HG03097 (cell line): ENCODE results near the gene SCNN1A.

Experiments
- ATAC-seq: cut with Tn5 transposase; IDR thresholded peaks from one replicate; pipeline ENCODE4 v1.9.1; 2021; ENCODE audit not compliant: unreplicated experiment, low FRiP score

The SCNN1A gene

DNA sequence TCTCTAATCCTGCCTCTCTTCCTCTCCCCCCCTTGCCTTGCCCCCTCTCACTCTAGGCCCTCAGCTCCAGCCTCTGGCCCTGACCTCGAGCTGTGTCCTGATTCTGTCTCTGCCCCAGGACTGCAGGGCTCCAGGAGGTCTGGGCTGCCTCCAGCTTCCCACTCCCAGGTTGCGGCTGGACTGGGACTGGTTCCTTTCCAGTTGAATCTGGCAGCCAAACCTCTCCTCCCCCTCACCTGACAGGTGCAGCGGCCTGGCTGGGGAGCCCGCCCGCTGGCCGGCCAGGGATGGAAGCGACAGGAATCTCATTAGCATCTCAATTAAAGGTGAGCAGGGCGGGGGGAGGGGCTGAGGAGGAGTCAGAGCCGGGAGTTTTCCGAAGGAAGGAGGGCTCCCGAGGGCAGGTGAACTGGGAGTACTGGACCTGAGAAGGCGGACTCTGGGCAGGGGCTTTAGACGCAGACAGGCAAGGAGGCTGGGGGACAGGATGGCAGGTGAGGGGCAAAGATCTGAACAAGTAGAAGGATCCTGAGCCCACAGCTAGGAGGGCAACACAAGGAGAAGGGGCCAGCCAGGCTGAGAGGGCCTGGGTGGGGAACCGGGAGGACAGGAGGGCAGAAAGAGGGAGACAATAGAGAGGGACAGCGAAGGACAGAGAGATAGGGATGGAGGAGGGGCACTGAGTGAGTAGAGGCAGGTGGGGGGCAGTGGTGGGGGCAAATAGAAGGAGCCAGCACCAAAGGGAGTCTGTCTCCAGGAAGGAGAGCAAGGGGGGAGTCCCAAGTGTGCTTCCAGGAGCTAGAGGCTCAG, at the start of gene SCNN1A:
Gene SCNN1A (minus strand): TSS at position 295 of the 810 bp plus-strand sequence. CDS start 780 bp downstream, outside the sequence.
- no peak for ATAC-seq

DNA sequence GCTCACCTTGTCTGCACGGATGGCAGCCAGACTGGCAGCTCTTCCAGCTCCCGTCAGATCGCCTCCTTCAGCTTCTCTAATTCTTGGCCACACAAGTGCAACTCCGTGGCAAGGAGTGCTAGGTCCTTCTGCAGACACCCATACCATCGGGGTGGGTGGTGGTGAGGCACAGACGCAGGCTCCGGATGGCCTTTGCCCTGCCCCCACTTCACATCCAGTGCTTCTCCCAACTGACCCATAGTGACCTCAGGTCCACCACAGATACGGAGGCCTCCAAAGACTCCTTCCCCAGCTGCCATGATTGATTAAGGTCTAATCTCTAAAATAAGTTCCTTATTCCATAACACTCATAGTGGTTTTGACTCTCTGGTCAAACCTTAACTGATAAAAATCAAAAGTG, 49.5 kb upstream of the SCNN1A start:
- ATAC-seq: no peak

DNA sequence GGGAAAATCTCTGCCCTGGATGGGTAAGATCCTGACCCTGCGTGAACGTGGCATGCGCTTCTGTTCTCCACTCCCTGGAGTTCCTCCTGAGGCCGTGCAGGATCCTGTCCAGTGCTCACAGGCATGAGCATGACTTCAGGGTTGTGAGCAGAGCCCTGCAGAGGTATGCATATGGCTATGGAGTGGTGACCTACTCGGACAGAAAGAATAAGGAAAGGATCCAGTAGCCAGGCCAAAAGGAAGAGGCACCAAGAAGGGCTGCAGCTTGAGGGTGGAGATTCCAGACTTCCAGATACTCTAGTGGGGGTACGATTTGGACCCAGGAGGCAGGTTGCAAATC, 48.6 kb upstream of the SCNN1A start:
- ATAC-seq: no peak

DNA sequence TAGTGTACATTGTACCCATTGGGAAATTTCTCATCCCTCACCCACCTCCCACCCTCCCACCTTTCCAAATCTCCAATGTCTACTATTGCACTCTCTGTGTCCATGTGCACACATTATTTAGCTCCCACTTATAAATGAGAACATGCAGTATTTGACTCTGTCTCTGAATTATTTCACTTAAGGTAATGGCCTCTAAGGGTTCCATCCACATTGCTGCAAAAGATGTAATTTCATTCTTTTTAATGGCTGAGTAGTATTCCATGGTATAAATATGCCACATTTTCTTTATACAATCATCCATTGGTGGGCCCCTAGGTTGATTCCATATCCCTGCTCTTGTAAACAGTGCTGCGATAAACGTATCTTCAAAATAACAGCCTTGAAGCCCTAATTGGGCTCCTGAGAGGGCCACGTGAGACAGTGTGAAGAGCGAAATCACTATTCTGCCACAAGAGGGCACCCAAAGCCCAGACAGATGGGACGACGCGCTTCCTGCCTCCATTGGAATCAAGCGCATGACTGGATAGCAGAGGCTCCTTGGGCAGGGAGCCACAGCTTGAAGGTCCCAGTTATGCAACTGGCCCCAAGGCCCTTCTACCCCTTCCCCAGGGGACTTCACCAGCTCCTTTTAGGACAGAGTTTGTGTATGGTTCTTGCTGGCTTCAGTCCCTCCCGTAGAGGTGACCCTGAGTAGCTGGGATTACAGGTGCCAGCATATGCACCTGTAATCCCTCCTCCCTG, 48.1 kb upstream of the SCNN1A start:
- ATAC-seq: no peak

DNA sequence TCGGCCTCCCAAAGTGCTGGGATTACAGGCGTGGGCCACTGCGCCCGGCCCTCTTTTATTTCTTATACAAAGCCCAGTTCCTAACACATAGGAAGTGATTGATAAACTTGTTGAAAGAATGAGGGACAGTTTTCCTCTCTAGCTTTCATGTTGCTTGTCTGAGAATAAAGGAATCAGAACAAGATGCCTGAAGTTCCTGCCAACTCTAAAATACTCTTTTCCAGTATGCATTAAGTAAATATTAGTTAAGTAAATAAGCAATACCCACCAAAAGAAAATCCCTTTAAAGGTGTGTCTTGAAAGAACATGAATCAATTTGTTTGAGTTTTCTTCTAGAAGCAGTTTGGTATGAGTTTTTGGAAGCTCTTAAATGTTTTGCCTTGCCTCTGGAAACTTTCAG, 45.0 kb upstream of the SCNN1A start:
- ATAC-seq: no peak

DNA sequence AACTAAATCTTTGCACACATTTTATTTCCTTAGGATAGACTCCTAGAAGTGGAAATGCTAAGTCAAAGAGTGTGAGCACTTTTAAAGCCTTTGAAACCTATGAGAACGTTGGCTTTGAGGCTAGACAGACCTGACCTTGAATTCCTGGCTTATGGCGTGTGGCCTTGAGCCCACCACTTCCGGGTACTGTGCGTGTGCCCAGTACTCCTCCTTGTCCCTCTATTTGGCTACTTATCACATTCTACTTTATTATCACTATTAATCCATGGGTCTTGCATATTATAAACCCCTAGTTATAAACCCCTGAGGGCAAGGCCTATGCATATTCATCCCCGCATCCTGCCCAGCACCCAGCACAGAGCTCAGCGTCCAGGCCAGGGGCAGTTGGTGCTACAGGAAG, 43.4 kb upstream of the SCNN1A start:
- ATAC-seq: no peak

DNA sequence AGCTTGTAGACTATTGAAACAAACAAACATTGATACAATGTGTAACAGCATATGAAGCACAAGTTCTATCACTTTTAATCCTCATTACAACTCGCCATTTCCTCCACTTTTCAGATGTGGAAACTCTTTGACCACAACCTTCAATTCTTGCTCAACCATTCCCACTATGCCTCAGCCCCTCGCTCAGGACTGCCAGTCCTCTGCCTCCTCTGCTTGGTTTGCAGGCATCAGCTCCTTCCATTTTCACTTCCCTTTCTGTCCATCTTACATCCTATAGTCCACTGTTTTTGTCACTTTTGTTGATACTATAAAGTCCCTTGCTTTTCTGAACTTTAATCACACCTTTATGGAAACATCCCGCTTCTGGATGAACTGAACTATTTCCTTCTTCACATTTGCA, 41.2 kb upstream of the SCNN1A start:
- ATAC-seq: no peak

DNA sequence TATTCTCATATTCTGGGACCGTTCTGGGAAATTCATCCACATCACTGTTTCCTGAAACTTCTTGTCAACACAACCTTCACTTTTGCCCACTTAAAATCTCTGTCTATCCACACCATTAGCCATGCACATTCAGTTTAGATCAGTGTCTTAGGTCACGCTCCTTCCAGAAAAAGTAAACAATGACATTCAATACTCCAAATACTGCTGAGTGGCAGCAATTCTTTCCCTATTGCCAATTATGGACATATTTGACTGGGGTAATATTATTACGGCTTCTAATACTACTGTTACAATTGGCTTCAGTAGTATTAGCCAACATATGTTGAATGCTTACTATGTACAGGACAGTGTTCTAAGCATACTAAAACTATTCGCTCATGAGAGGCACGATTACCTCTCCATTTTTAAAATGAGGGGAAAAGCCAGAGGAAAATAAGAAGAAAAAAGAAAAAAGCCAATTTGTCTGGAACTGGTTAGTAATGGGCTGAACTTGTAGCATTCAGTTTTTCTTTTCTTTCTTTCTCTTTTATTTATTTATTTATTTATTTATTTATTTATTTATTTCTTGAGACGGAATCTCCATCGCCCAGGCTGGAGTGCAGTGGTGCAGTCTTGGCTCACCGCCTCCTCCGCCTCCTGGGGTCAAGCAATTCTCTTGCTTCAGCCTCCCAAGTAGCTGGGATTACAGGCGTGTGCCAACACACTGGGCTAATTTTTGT, 32.0 kb upstream of the SCNN1A start:
- no peak for ATAC-seq

DNA sequence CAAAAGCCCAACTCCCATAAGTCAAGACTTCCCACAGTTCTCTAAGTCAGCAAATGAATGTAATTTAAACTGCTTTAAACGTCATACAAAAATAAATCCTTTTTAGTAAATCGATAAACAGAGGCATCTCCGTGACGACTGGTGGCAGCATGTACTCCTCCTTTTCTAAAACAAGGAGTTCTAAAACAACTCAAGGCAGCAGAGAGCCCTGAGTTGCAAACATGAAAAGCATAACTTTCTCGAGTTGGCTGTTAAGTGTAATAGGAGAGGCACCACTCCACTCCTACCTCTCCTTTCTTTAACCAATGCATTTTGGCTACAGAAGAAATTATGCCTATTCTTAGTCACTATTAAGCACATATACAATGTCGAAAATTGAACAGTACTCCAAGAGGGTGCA, 30.6 kb upstream of the SCNN1A start:
- ATAC-seq: no peak

DNA sequence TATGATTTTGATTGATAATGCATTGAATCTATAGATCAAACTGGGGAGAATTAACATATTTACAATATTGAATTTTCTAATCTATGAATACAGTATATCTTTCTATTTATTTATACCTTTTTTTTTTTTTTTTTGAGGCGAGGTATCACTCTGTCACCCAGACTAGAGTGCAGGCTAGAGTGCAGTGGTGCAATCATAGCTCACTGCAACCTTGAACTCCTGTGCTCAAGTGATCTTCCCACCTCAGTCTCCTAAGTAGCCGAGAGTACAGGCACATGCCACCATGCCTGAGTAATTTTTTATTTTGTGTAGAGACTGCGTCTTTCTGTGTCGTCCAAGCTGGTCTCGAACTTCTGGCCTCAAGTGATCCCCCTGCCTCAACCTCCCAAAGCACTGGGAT, 29.0 kb upstream of the SCNN1A start:
- ATAC-seq: no peak

DNA sequence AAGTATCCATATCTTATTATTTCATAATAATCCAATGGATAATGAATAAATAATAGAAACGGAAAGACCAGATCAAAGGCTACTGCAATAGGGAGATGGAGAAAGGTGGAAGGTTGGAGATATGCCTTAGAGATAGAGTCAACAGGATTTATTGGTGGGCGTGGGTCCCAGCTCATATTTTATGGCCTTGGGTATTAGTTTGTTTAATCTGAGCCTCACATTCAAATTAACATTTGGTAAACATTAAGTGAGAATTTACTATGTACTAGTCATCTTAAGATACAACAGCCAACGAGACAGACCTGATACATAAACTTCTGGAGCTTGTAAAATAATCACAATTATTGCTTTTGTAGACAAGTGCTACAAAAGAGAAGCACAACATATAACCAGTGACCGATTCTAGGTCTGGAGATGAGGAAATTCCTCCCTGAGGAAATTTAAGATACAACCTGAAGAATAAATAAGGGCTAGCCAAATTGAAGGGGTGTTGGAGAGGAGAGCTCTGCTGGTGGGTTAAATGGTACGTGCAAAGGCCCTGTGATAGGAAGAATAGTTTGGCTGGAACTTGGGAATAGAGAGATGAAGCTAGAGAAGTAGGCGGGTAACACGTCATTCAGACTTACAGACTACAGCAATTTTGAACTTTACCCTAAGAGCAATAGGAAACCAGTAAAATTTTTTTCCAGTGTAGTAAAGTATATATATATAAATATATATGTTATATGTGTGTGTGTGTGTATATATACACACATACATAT, 24.7 kb upstream of the SCNN1A start:
- ATAC-seq: no peak

DNA sequence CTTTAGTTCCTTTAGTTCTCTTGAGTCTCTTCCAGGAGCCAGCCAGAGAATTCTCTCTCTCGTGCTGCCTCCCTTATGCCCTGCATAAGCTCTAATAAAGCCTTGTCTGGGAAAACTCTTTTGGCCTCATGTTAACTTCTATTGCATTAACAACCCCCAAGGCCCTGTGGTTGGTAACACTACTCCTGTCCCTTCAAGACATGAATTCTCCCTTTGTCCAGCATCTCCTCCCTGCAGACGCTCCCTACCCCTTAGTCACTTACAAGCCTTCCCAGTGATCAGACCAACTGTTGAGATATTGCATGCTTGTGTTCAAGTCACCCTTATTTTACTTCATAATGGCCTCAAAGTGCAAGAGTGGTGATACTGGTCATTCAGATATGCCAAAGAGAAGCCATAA, 20.7 kb upstream of the SCNN1A start:
- ATAC-seq: no peak

DNA sequence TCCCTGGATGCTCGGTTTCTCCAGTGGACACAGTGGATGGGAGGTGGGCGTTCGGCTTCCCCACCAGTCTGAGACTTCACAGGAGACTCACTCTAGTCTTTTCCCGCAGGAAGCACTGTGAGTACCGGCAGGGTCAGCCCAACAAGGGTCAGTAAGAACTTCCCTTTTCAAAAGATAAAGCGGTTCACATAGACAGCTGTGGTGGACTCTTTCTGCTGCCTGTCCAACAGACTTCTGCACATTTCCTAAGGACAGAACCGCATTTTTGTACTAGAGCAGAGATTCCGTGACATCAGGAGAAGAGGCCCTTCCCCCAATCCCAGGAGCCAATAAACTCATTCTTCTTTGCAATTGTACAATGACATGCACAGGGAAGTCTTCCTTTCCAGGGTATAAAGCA, 19.0 kb upstream of the SCNN1A start:
- no peak for ATAC-seq

DNA sequence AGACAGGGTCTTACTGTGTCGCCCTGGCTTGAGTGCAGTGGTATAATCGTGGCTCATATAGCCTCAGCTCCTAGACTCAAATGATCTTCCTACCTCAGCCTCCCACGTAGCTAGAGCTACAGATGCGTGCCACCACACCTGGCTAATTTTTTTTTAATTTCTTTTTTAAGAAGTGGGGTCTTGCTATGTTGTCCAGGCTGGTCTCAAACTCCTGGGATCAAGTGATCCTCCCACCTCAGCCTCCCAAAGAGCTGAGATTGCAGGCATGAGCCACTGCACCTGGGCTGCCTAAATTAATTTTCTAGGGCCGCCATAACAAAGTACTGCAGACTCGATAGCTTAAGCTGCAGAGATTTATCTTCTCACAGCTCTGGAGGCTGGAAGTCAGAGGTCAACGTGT, 17.7 kb upstream of the SCNN1A start:
- no peak for ATAC-seq

DNA sequence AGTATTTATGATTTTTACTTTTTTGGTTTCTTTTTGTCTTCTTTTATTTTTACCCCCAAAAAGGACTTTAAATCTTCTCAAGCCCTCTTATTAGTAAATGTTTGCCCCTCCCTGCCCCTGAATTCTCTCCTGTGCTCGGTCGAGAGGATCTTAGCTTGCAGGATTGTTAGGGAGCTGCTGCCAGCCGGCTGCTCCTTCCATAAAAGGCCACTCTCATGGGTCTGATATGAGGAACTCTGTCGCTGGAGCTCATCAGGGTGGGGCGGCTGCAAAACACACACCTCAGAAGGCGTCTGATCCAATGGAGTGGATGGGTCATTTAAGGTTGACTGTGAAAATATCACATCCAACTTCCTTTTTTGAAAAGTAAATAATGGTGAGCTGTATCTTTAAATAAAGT, 17.1 kb upstream of the SCNN1A start:
- no peak for ATAC-seq

DNA sequence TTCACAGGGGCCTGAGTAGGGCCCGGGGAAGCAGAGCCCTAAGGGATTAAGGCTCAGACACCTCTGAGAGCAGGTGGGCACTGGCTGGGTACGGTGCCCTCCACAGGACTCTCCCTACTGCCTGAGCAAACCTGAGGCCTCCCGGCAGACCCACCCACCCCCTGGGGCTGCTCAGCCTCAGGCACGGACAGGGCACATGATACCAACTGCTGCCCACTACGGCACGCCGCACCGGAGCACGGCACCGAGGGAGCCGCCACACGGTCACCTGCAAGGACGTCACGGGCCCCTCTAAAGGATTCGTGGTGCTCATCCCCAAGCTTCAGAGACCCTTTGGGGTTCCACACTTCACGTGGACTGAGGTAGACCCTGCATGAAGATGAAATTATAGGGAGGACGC, 15.7 kb upstream of the SCNN1A start:
- no peak for ATAC-seq

DNA sequence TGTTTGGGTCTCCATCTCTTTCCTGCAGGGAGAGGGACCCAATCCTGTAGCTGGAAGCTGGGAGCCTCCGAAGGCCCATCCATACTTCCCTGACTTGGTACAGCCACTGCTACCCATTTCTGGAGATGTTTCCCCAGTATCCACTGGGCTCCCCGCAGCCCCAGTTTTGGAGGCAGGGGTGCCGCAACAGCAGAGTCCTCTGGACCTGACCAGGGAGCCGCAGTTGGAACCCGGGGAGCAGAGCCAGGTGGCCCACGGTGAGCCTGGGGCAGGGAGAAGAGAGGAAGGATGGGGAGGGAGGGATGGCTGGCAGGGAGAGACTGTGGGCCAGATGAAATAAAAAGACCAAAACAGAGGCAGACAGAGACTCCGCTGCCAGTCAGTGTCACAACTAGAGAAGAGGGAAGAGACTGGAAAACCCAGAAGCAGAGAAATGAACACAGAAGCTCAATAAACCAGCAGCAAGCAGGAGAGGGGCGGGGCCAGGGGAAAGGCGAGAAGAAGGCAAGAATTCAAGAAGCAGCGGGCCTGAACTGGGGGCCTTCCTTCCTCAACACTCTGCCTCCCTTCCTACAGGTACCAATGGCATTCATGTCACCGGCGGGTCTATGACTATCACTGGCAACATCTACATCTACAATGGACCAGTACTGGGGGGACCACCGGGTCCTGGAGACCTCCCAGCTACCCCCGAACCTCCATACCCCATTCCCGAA, 14.9 kb upstream of the SCNN1A start:
- ATAC-seq: no peak

DNA sequence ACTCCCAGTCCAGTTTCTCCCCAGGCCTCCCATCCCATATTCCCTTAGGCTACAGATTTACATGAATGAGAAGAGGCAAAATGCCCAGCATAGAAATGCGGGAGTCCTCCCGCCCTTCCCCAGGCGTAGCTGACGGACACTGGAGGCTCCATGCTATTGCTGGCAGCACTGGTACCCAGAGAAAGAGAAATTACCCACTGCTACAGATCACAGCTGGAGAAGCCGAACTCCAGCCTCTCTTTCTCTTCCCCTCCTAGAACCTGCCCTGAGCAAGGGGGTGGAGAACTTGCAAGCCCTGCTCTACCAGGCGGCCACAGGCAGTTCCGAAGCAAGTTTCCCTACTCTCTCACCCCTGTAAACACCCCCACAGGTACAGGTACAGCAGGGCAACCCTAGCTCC, 12.2 kb upstream of the SCNN1A start:
- no peak for ATAC-seq

DNA sequence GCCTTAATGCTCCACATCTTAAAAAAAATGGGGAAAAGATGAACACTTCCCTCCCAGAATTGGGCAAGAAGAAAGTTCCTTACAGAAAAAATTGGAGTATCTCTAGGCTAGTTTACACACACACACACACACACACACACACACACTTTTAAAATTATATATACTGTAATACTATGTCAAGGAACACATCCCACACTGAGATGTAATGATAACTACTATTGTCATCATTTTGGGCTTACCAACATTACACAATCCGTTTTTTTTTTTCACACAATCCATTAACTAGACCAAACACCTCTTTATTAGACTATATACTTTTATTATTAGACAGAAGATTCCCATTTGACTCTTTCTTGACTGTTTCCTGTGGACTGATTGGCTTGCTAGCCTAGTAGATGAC, 11.1 kb upstream of the SCNN1A start:
- no peak for ATAC-seq

DNA sequence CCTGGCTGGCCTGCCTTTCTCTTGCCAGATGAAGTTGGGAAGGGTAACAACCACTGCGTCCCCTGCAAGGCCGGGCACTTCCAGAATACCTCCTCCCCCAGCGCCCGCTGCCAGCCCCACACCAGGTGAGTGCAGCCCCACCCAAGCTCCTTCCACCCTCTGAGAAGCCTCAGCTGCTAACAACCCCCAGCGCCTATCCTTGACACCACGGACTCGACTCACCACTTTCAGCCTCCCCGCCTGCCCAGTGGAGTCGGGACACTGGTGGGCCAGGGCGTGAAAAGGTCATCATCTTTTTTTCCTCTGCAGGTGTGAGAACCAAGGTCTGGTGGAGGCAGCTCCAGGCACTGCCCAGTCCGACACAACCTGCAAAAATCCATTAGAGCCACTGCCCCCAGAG, 10.7 kb upstream of the SCNN1A start:
- ATAC-seq: no peak
